GM21529 (cell line): ENCODE results near the gene PLCH1.
A peak's percentile ranks its signal among the peaks of the same experiment; 100 is the strongest.

Source experiments
- ATAC-seq: cut with Tn5 transposase; IDR thresholded peaks from one replicate; pipeline ENCODE4 v1.9.1; 2021; ENCODE audit not compliant: unreplicated experiment

PLCH1 gene

DNA sequence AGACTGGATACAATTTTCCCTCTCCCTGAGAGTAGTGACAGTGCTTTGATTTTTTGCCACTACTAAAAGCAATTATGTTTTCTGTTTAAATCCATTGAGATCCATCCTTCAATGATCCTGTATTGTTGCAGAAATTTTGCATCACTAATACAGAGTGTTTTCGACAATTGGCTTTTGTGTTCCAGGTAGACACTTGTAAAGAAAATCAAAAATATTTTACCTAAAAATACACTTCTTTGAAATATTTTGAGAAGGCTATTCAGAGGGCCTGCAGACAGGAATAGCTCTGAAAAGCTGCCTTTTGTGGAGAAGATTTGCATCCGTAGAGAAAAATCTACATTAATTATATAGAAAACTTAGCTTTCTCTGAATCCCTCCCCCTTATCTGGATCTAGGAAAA lies 384.6 kb downstream of the PLCH1 start:
- no peak for ATAC-seq

DNA sequence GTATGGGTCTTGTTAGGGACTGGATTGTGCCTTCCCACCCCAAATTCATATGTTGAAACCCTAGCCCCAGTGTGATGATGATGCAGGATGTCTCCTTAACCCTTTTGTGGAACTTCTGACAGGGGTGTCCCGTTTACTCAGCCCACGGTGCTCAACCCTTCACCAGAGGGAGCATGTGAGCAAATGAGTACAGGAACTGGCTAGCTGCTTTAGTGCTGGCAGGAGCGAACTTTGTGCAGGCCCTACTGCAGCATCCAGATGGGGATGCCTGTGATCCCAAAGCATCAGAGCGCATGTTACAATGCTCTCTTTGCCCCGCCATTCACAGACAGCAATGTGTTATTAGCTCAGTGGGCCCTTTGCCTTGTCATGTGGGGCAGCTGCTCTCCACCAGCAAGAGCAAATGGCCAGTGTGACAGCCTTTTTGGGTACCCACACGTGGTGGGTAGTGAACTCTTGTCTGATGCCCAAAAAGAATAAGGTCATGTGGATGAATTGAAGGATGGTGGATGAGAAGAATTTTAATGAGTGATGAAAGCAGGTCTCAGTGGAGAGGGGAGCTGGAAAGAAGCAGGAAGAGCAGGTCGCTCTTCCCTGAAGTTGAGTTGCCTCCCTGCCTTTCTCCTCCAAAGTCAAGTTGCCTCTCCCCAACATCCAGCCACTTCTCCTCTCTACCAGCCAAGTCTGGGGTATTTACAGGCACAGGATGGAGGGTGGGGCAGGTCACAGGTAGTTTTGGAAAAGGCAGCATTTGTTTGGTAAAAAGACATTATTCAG lies 388.1 kb downstream of the PLCH1 start:
- no peak for ATAC-seq

DNA sequence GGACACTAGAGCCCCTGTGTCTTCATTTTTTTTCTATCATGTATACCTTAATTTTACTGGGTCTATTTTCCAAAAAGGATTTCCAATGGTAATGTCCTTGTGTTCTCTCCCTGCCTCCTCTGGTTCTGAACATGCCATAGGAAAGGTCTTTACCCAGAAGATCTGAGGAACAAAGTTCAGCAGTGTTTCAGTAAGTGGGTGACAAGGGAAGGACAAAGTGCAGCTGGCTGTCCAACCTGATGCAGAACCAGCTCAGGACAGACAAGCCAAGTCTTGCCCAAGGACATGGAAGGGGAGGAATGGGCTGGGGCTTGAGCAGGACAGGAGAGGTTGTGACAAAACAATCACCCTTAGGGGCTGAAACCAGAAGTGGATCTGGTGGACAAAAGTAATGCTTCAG lies 390.2 kb downstream of the PLCH1 start:
- ATAC-seq = no peak

DNA sequence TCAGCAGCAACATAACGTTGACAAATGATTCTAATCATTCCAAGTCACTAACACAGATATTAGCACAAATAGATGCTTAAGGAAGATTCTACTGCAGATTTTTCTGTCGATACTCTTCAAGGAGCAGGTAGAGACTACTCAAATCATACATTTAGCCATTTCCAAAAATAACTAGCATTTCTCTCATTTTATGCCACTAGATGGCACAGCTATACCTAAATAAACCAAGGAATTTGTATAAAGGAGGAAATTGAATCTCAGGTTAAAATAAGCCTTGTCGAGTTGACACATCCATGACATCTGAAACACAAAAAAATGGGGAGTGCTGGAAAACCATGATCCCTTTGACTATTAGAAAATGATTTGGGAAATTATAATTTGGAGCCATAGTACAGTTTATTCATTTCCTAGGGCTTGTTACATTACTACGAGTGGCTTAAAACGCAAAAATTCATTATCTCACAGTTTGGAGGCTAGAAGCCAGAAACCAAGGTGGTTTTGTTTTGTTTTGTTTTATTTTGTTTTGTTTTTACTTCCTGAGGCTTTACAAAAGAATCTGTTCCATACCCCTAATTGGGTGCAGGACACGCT lies 391.9 kb downstream of the PLCH1 start:
- no peak for ATAC-seq

DNA sequence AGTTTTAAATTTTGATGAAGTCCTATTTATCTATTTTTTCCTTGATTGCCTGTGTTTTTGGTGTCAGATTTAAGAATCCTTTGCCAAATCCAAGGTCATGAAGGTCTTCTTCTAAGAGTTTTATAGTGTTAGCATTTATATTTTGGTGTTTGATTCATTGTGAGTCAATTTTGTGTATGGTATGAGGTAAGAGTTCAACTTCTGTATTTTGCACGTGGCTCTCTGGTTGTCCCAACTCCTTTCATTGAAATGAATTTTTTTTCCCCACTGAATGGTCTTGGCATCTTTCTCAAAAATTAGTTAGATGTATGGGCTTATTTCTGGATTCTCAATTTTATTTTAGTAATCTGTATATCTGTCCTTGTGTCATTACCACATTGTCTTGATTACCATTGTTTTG lies 394.3 kb downstream of the PLCH1 start:
- no peak for ATAC-seq

DNA sequence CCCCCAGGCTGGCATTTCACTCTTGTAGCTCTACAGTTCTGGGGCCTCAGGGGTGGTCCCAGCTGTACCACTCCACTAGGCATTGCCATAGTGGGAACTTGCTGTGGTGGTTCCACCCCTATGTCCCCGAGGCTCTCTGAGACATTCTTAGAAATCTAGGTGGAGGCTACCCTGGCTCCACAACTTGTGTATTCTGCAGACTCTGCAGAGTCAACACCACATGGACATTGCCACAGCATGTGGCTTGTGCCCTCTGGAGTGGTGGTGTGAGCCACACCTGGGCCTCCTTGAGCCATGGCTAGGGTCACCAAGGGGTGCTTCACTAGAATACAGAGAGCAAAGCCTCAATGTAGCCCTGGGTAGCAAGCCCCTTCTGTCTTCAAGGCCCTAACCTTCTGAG lies 397.0 kb downstream of the PLCH1 start:
- no peak for ATAC-seq

DNA sequence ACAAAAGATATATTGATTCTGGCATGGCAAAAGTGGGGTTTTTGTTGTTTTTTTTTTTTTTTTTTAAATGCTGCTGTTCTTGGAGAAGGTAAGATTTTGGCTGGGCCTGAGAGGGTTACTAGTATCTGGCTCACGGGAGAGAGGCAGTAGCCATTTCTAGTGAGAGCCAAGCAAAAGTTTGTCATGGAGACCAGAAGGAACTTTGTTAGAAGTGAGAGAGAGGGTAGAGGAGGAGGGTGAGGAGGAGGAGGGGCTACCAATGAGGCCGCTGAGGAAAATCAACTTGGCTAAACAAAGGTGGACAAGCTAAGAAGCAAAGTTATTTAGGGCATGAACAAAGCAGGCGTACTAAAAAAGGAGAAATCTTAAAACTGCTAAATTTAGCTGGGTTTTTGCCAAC lies 402.5 kb downstream of the PLCH1 start:
- ATAC-seq = no peak

DNA sequence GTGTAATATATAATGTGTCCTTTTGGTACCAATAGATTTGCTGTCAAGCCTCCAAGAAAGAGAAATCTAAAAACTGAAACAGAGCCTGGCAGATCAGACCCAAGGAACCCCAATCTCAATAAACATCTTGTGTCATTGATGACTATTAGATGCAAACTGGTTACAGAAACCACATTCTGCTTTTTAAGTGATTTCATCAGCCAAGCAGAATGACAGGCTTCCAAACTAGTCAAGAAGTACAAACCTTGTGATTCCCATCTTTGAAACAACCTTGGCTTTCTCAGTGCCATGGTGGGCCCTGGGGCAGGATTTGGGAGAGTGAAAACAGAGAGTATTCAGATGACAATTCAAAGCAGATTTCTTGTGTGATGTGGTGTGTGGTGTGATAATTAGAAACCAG lies 405.8 kb downstream of the PLCH1 start:
- ATAC-seq = no peak

DNA sequence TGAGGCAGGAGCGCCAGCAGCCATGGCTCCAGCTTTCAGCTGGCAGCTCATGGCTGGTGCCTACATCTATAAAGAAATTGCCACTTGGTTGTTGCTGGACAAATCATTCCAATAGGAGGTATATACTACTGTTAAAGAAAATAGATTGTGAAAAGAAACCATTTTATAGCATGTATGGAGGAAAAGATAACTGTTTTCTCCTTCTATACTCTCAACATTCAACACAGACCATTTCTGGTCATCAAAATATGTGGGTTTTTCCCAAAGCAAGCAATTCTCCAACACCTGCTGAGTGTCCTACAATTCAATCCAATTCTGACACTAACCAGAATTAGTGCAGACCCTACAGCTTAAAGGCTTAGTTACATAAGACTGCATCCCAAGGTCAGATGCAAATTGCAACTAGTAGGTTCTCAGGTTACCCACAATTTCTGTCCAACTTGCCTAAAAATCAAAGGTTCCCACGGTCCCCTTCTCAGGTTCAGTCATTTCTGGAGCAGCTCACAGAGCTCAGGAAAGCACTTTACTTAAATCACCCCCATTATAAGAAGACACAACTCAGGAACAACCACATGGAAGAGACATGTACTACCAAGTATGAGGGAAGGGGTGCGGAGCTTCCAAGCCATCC lies 409.0 kb downstream of the PLCH1 start:
- ATAC-seq = peak; percentile 55

DNA sequence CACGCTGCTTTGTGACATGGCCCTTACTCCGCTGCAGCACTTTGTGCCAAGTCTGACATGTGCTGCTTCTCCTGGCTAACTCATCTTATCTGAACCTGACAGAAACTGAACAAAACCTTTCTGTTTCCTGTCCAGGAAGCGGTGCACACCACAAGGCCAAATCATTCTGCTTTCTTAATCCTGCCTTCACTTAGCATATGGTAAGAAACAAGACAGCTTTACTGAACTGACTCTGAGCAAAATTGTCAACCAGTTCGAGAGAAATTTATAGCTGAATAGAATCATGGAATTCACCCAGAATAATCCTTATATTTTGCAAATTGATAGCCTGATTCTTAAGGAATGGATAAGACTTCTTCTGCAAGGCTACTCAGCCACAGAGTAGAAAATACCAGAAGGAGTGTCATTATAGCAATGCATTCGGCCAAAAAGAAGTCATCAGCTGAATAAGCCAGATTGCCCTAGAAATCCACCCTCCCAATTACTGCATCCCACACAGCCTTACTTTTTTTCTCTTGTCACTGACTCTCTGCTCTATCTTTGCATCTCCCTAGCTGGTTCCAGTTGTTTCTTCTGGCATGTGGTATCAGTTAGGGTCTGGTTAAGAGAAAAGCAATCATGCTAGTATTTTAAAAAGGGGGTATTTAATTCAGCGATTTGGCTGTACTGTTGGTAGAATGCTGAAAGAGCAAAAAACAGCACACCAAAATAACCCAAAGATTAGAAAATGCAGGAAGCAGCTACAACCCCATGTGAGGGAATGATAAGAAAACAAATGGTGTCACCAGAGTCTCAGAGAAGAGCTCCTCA lies 409.8 kb downstream of the PLCH1 start:
- ATAC-seq = peak; percentile 92

DNA sequence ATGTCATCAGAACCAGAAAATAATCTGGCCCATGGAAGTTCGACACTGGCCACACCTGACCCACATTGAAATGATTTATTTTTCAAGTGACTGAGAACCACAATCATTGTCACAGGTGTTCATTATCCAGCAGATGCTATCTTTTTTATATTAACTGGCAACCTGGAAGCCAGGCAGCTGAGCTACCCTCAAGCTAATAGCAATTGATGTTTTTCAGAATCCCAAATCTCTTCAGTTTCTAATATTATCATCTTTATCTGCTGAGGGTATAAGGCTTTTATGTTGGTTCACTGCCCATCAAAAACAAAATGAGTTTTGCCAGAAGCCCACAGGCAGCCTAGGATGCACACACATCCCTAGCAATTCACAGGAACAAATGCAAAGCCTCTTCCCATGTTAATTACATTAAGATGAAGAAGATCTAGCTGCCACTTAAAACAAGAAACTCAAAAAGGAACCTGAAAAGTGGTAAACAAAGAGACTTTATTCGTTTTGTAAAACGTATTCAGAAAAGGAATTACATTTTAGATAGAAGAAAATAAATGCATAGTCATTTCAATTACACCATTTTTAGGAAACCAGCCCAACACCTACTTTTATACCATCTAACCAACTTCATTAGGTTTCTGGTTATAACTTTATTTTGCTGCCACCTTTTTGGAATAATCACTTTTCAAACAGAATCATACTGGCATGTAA lies 410.5 kb downstream of the PLCH1 start:
- no peak for ATAC-seq

DNA sequence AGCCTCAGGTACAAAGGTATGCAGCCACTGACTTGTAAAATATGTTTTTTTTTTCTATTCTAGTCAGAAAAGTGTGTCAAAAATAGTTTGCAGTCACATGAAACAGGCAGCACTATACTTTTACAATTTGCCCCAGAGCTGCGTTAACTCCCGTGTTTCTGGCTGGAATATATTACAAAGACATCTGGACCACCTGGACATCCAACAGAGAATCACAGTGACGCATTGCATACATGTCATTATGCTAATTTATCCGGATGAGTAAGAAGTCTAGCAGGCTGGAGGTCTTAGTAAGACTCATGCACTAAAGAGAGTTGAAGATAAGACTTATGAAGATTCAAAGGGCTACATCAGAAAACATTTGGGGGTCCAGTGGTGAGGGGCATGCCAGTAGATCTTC lies 412.2 kb downstream of the PLCH1 start:
- no peak for ATAC-seq

DNA sequence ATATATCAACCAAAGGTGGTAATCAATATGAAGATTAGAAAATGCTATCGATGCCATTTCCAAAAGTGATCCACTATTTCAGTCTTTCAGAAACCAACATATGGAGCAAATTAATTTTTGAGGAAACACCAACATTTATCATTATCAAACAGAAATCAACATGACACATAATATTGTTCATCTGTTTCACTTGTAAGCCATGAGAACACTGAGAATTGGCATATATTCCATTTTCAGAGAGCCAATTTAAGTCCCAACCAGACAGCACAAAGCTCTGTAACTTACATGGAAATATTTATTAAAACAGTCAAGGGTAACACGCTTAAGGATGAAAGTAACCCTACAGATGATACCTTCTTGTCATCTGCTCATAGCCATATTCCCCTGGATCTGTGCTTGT lies 413.8 kb downstream of the PLCH1 start:
- ATAC-seq = no peak

DNA sequence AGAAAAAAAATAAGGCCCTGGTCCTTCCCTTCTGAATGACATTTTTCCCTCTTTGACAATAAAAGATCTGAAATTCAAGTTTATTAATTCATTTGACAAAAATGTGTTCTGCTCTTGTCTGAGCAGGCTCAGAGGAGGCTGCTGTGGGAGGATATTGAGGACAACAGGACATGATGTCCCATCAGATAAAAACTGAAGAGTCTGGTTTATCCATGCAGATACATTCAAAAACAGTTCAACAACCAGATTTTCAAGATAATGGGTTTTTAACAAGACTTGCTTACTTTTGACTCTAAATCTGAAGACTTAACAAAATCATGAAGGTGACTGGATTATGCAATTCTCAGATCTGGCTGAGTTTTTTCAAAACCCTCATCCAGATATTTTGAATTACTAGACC lies 414.5 kb downstream of the PLCH1 start:
- no peak for ATAC-seq

DNA sequence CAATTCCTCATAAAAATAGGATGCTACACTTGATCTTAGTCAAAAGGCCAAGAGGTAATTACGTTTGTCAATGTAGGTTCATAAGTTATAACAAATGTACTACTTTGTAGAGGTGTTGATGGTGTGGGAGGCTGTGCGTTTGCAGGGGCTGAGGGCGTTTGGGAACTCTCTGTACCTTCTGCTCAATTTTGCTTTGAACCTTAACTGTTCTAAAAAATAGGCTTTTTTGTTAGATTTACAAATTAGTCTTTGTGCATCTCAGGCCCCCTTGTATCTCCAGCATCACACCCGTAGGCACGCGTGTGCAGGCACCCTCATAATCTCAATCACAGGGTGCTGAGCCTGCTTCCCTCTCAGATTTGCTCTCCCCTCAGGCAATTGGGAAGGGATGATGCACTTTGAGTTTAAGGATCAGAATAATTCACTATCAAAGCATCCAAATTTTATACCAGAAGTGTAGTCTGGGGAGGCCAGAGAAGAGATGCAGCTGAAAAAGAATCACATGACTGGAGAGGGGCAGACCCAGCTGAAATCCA lies 415.3 kb downstream of the PLCH1 start:
- ATAC-seq = no peak

DNA sequence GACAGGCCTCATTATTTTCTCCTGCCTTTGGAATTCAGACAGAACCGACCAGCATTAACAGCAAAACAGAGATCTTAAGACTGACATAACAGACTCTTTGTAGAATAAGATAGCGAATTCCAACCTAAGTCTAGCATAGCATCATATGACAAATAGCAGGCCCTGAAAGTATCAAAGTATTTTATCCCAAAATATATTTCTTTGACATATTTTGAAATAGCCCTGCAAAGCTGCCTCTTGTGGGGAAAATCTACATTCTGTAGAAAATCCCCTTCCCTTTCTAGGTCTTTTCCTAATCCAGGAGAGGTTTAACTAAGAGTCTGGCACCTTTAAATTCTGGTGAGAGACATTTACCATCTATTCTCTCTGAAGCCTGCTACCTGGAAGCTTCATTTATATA lies 417.0 kb downstream of the PLCH1 start:
- no peak for ATAC-seq

DNA sequence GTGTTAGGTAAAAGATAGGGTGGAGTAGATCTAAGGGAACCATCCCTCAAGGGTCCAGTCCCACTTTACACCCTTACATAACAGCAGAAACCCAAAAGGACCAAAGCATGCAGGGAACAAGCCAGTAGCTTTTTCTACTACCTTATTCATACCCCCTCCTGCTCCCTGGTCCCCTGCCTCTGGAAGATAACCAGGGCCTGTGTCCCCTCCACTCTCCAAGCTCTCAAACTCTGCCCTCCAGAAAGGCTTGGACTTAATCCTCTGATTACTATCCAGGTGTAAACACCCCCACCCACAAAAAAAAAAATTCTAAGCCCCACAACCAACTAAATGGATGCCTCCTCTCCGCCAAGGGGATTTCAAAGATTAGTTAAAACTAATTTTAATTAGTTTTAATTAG lies 417.4 kb downstream of the PLCH1 start:
- ATAC-seq = no peak

DNA sequence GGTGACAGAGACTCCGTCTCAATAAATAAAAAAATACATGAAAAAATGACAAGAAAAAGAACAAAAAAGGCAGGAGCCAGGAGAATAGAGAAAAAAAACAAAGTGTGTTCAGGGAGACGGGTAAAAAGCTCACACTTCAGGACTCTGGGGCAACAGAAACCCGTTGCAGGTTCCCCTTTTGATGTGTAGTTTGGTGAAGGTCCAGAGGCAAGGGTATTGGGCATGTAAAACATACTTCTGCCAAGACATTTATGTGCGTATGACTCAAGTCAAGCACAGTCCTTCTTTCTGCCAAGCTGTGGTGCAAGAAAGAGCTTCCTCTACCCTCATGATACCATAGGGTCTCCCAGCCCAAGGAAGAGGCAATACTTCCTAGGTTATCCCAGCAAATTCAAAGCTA lies 418.0 kb downstream of the PLCH1 start:
- no peak for ATAC-seq

DNA sequence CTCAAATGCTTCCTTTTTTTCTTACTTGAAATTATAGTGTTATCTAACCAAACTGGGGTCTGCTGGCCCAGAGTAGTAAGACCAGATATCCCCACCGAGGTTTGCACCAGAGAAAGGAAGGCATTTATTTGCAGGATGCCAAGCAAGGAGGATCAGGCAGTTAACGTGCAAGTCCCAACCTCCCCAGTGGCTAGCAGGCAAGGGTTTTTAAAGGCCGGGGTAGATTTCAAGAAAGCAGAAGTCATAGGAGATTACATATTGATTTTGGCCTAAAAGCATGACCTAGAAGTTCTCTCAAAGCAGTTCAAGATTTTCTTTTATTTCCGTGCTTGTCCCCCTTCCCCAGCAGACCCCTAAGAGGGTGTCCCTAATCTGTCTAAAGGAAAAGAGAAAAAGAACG lies 418.6 kb downstream of the PLCH1 start:
- ATAC-seq = no peak
